HepG2 (cell line): ENCODE measurements around the gene GNA14.

Source experiments
- CHD4 ChIP-seq: fragments of 200-600 bp; sonication (generic); IDR thresholded peaks from 2 replicates; pipeline ENCODE4 v1.7.0; 2017; ENCODE audit warnings: mild to moderate bottlenecking, low read length, borderline replicate concordance
- GABPA ChIP-seq, 2 experiments: IDR thresholded peaks; 2 replicates each; pipeline ENCODE4 v1.6.1; 2011 to 2016; ENCODE audit warnings: low read depth in 2 of 2, low read length in 1 of 2, missing biosample characterization in 1 of 2, missing genetic modification characterization in 1 of 2
- HCFC1 ChIP-seq: fragments of 150-350 bp; IDR thresholded peaks from 2 replicates; pipeline ENCODE4 v1.6.1; 2014; ENCODE audit warnings: low read depth, low read length
- IRX3 ChIP-seq: sonication (generic); formaldehyde crosslinking; IDR thresholded peaks from 2 replicates; pipeline ENCODE4 v1.8.1; 2023; ENCODE audit warnings: mild to moderate bottlenecking, low read depth, missing genetic modification reagents, borderline replicate concordance
- MIER2 ChIP-seq: IDR thresholded peaks from 2 replicates; pipeline ENCODE4 v1.6.1; 2016; ENCODE audit warnings: missing biosample characterization, missing genetic modification reagents
- NFATC3 ChIP-seq: sonication (generic); formaldehyde crosslinking; IDR thresholded peaks from 2 replicates; pipeline ENCODE4 v1.5.1; 2020; ENCODE audit warnings: mild to moderate bottlenecking, missing genetic modification reagents
- POLR2A ChIP-seq, 2 experiments: IDR thresholded peaks; 2 replicates each; pipeline ENCODE4 v1.6.1; 2011; ENCODE audit warnings: low read depth in 2 of 2, low read length in 2 of 2, mild to moderate bottlenecking in 1 of 2, moderate library complexity in 1 of 2; ENCODE audit not compliant: insufficient read depth in 1 of 2
- SRF ChIP-seq: IDR thresholded peaks from 2 replicates; pipeline ENCODE4 v1.6.1; 2011; ENCODE audit warnings: mild to moderate bottlenecking, low read depth, low read length, moderate library complexity
- TCF7 ChIP-seq: sonication (generic); IDR thresholded peaks from 2 replicates; pipeline ENCODE4 v1.6.1; 2016; ENCODE audit warnings: antibody characterized with exemption, low read depth
- THRA ChIP-seq: sonication (generic); formaldehyde crosslinking; IDR thresholded peaks from 2 replicates; pipeline ENCODE4 v1.4.0; 2020; ENCODE audit warnings: missing genetic modification reagents, borderline replicate concordance
- ZNF513 ChIP-seq: sonication (generic); formaldehyde crosslinking; conservative IDR thresholded peaks from 2 replicates; pipeline ENCODE4 v1.5.0; 2020; ENCODE audit warnings: missing genetic modification reagents
- TF ChIP-seq, protein P1 (sequence below): sonication (generic); formaldehyde crosslinking; conservative IDR thresholded peaks from 2 replicates; pipeline ENCODE4 v1.4.0; 2020; ENCODE audit warnings: missing genetic modification reagents
- TF ChIP-seq, protein P2 (sequence below): sonication (generic); formaldehyde crosslinking; IDR thresholded peaks from 2 replicates; pipeline ENCODE4 v1.5.0; 2020; ENCODE audit warnings: missing genetic modification reagents
- TF ChIP-seq, protein P3 (sequence below): sonication (generic); formaldehyde crosslinking; IDR thresholded peaks from 2 replicates; pipeline ENCODE4 v1.4.0; 2020; ENCODE audit warnings: missing genetic modification reagents, mild to moderate bottlenecking, borderline replicate concordance

GRCh38 chr9:77597057-77597456 lies 51.1 kb downstream of the GNA14 start:
- no peak for TF ChIP-seq SRF
- no peak for TF ChIP-seq IRX3 (CRISPR knock-in tag)
- TF ChIP-seq NFATC3 (CRISPR knock-in tag): no peak
- TF ChIP-seq POLR2A (IDR thresholded peaks at IDR 0.05; ENCODE audit: insufficient read depth in 1 of 2, low read depth in 2 of 2, low read length in 2 of 2): no peak
- no peak for TF ChIP-seq GABPA (IDR thresholded peaks at IDR 0.05; ENCODE audit: low read depth, low read length)
- no peak for TF ChIP-seq GABPA (CRISPR knock-in tag; IDR thresholded peaks at IDR 0.05; ENCODE audit: low read depth)
- TF ChIP-seq TCF7: no peak
- no peak for TF ChIP-seq ZNF513
- TF ChIP-seq, protein P1, sequence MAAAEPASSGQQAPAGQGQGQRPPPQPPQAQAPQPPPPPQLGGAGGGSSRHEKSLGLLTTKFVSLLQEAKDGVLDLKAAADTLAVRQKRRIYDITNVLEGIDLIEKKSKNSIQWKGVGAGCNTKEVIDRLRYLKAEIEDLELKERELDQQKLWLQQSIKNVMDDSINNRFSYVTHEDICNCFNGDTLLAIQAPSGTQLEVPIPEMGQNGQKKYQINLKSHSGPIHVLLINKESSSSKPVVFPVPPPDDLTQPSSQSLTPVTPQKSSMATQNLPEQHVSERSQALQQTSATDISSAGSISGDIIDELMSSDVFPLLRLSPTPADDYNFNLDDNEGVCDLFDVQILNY (CRISPR knock-in tag): no peak
- TF ChIP-seq, protein P2, sequence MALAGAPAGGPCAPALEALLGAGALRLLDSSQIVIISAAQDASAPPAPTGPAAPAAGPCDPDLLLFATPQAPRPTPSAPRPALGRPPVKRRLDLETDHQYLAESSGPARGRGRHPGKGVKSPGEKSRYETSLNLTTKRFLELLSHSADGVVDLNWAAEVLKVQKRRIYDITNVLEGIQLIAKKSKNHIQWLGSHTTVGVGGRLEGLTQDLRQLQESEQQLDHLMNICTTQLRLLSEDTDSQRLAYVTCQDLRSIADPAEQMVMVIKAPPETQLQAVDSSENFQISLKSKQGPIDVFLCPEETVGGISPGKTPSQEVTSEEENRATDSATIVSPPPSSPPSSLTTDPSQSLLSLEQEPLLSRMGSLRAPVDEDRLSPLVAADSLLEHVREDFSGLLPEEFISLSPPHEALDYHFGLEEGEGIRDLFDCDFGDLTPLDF (CRISPR knock-in tag): no peak
- TF ChIP-seq CHD4: no peak
- TF ChIP-seq THRA (CRISPR knock-in tag): no peak
- TF ChIP-seq, protein P3, sequence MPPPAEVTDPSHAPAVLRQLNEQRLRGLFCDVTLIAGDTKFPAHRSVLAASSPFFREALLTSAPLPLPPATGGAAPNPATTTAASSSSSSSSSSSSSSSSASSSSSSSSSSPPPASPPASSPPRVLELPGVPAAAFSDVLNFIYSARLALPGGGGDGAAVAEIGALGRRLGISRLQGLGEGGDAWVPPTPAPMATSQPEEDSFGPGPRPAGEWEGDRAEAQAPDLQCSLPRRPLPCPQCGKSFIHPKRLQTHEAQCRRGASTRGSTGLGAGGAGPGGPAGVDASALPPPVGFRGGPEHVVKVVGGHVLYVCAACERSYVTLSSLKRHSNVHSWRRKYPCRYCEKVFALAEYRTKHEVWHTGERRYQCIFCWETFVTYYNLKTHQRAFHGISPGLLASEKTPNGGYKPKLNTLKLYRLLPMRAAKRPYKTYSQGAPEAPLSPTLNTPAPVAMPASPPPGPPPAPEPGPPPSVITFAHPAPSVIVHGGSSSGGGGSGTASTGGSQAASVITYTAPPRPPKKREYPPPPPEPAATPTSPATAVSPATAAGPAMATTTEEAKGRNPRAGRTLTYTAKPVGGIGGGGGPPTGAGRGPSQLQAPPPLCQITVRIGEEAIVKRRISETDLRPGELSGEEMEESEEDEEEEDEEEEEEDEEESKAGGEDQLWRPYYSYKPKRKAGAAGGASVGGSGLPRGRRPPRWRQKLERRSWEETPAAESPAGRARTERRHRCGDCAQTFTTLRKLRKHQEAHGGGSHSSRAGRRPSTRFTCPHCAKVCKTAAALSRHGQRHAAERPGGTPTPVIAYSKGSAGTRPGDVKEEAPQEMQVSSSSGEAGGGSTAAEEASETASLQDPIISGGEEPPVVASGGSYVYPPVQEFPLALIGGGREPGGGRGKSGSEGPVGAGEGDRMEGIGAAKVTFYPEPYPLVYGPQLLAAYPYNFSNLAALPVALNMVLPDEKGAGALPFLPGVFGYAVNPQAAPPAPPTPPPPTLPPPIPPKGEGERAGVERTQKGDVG (CRISPR knock-in tag): no peak
- no peak for TF ChIP-seq MIER2 (CRISPR knock-in tag)
- no peak for TF ChIP-seq HCFC1
